NT2/D1 (cell line): Measurements from ENCODE around the gene CDH3.
"Not testable (repeated sequence)": the region's sequence is repeated elsewhere in the genome, so short reads cannot be mapped to it uniquely, and the experiment has no call there.

ENCODE experiments used
- DNase-seq: peaks from one replicate; pipeline ENCODE4 v3.0.0-alpha.2; 2011; ENCODE audit warnings: low read depth, low spot score
- H3K27me3 ChIP-seq: 2 replicates; pipeline ENCODE4 v1.6.0; 2011; ENCODE audit warnings: mild to moderate bottlenecking; ENCODE audit not compliant: insufficient read length, insufficient read depth
- H3K36me3 ChIP-seq: 2 replicates; pipeline ENCODE4 v1.6.1; 2011; ENCODE audit warnings: mild to moderate bottlenecking, low read length, mixed read lengths; ENCODE audit not compliant: insufficient read depth, insufficient read length
- H3K4me1 ChIP-seq: 2 replicates; pipeline ENCODE4 v1.5.1; 2011; ENCODE audit not compliant: insufficient read depth, insufficient read length
- H3K4me3 ChIP-seq: 2 replicates; pipeline ENCODE4 v1.5.1; 2011; ENCODE audit warnings: low read depth; ENCODE audit not compliant: insufficient read length
- H3K9ac ChIP-seq: 2 replicates; pipeline ENCODE4 v1.6.0; 2011; ENCODE audit warnings: low read depth; ENCODE audit not compliant: insufficient read length
- H3K9me3 ChIP-seq: 2 replicates; pipeline ENCODE4 v1.5.1; 2011; ENCODE audit warnings: mild to moderate bottlenecking, low read length; ENCODE audit not compliant: insufficient read depth
- SUZ12 ChIP-seq: IDR thresholded peaks from 2 replicates; pipeline ENCODE4 v1.6.1; 2011; ENCODE audit not compliant: insufficient read length, insufficient read depth; ENCODE audit errors: extremely low read depth
- YY1 ChIP-seq: IDR thresholded peaks from 2 replicates; pipeline ENCODE4 v1.6.1; 2011; ENCODE audit not compliant: insufficient read length, insufficient read depth
- ZNF274 ChIP-seq: IDR thresholded peaks from 2 replicates; pipeline ENCODE4 v1.6.1; 2011; ENCODE audit warnings: mild to moderate bottlenecking, low read depth, low read length

Gene CDH3

GRCh38 chr16:68704232-68704867 is 59.2 kb downstream of the CDH3 start:
- Histone ChIP-seq H3K27me3 (no peaks in the 10 kb centered on the region), H3K9me3 (no peaks in the 10 kb centered on the region), H3K4me3 (no peak overlapping the region), H3K4me1 (peaks cover 12% of the 10 kb centered on the region), H3K36me3 (peaks cover 3% of the 10 kb centered on the region), H3K9ac (no peak overlapping the region)
- TF ChIP-seq SUZ12 (no peak), YY1 (no peak), ZNF274 (no peak)
- DNase-seq: peak; percentile 82

DNA sequence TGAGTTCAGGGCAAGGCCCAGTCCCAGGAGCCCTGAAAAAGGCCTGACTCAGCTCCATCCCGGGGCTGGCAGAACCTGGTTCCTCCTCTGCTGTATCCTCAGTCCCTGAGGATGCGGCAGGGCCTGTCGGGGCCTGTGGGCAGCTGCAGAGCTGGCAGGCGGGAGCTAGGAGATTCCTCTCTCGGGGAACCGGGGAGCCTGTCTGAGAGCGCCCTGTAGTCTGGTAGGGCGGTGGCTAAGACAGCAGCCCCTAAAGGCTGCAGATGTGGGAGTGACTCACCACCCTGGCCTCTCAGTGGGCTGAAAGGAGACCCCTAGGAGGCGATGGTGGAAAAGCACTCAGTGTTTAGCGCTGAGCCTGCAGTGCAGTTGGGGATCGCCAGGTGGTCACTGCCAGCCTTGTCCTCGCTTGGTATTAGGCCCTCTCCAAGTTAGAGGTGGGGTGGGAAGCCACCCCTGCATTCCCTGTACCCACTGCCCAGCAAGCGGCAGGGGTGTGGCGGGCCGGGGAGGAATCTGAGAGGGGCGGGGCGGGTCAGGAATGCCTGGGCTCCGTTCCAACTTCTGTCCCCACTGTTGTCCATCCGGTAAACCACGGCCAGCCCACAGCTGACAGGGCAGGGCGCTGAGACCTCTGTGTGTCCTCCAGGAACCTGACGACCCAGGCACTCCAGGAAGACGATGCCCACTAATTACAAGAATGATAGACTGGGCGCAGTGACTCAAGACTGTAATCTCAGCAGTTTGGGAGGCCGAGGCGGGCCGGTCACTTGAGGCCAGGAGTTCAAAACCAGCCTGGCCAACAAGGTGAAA is 62.4 kb downstream of the CDH3 start:
- H3K9me3 ChIP-seq: no peaks in the 10 kb centered on the region
- H3K9ac ChIP-seq: peak overlapping the region; percentile 52
- peak; percentile 63 for DNase-seq
- peaks cover 18% of the 10 kb centered on the region for H3K4me1 ChIP-seq
- TF ChIP-seq YY1 (no peak), ZNF274 (no peak)
- no peaks in the 10 kb centered on the region for H3K36me3 ChIP-seq
- H3K4me3 ChIP-seq: no peak overlapping the region
- no peaks in the 10 kb centered on the region for H3K27me3 ChIP-seq

DNA sequence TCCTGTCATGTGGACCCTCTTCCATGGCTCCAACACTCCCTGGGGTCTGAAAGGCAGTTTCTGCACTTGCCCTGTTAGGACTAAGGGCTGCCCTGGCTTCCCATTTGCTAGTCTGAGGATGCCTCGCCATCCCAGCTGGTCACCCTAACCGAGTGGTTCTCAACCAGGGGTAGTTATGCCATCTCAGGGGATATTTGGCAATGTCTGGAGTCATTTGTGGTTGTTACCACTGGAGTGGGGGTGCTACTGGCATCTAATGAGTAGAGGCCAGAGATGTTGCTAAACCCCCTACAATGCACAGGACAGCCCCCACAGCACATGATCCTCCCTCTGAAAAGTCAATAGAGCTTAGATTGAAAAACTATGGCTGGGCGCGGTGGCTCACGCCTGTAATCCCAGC is 65.1 kb downstream of the CDH3 start:
- Histone ChIP-seq H3K9ac (peak overlapping the region; percentile 3), H3K4me3 (no peak overlapping the region), H3K4me1 (peaks cover 18% of the 10 kb centered on the region), H3K9me3 (no peaks in the 10 kb centered on the region), H3K27me3 (no peaks in the 10 kb centered on the region), H3K36me3 (no peaks in the 10 kb centered on the region)
- DNase-seq: no peak
- no peak for TF ChIP-seq YY1

DNA sequence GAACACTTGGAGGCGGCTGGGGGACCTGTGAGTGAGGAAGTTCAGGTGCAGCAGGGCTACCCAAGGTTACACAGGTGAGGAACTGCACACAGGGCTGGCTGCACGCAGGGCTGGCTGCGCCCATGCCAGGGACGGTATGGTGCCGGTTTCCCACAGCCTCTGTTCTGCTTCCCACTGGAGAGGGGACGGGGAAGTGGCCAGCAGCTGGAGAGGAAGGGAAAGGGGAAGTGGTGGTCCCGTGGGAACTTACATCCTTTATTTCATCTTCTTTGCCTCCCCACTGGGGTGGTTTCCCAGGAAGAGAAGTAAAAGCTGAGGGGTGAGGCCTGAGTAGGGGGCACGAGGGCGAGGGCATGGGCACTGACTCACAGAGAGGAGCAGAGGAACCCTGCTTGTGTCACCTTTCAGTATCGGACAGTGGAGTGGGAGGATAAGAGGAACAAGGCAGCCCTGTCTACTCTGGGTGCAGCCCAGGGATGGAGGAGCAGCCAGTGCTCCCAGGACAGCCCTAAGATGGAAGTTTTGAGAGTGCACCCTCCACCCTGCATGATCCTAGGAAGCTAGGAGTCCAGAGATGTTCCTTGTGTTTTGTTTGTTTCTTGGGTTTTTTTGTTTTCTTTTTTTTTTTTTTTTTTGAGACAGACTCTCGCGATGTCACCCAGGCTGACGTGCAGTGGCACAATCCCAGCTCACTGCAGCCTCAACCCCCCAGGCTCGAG is 66.5 kb downstream of the CDH3 start:
- Histone ChIP-seq H3K4me3 (no peak overlapping the region), H3K9ac (no peak overlapping the region), H3K4me1 (peaks cover 14% of the 10 kb centered on the region), H3K9me3 (no peaks in the 10 kb centered on the region), H3K36me3 (no peaks in the 10 kb centered on the region), H3K27me3 (no peaks in the 10 kb centered on the region)
- DNase-seq: no peak
- TF ChIP-seq ZNF274: no peak
- TF ChIP-seq YY1: no peak
- no peak for TF ChIP-seq SUZ12

GRCh38 chr16:68713361-68713760 is 68.3 kb downstream of the CDH3 start:
- Histone ChIP-seq H3K4me1 (peaks cover 6% of the 10 kb centered on the region), H3K27me3 (no peaks in the 10 kb centered on the region), H3K4me3 (no peak overlapping the region), H3K36me3 (no peaks in the 10 kb centered on the region), H3K9me3 (no peaks in the 10 kb centered on the region), H3K9ac (no peak overlapping the region)
- TF ChIP-seq YY1: no peak
- no peak for TF ChIP-seq SUZ12
- no peak for TF ChIP-seq ZNF274
- DNase-seq: no peak

DNA sequence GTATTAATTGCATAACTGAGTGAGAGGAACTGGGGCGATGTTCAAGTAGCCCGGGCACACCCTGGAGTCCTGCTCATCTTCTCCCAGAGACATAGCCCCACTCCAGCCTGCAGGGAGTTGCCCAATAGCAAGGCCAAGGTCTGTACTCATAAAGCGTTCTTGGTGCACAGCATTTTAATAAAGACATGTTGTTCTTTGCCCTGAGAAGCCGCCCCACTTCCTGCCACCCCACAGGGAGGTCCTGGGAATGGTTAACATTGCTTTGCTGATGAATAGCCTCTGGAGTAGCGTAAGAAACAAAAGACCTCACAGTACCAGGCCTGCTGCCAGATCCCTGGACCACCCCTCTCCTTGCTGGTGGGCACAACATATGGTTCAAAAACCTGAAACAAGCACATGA is 70.4 kb downstream of the CDH3 start:
- H3K36me3 ChIP-seq: no peaks in the 10 kb centered on the region
- no peak for DNase-seq
- no peak overlapping the region for H3K9ac ChIP-seq
- H3K27me3 ChIP-seq: no peaks in the 10 kb centered on the region
- H3K4me1 ChIP-seq: no peaks in the 10 kb centered on the region
- no peak for TF ChIP-seq ZNF274
- TF ChIP-seq YY1: no peak
- H3K9me3 ChIP-seq: no peaks in the 10 kb centered on the region
- no peak overlapping the region for H3K4me3 ChIP-seq

- not testable (repeated sequence) for H3K27me3 ChIP-seq, DNase-seq, H3K9me3 ChIP-seq, H3K36me3 ChIP-seq, H3K4me1 ChIP-seq, H3K9ac ChIP-seq, H3K4me3 ChIP-seq
Measured at GRCh38 chr16:68716516-68716915, 71.4 kb downstream of the CDH3 start.
